Tibial nerve (tissue), 4 donors: Measurements from ENCODE around the gene NKD1.

Experiments used
- CTCF ChIP-seq, 5 experiments: fragments of 200-600 bp in 3 of 5; fragments of 450-650 bp in 2 of 5; sonication (generic) in 3 of 5; IDR thresholded peaks; one replicate each; pipeline ENCODE4 v1.5.1; 2016 to 2019; ENCODE audit warnings: antibody characterized with exemption in 5 of 5, mild to moderate bottlenecking in 3 of 5, moderate library complexity in 2 of 5
- EP300 ChIP-seq, 2 donors: sonication (generic); formaldehyde crosslinking; IDR thresholded peaks; one replicate each; pipeline ENCODE4 v1.6.1; 2017; ENCODE audit warnings: antibody characterized with exemption in 2 of 2, mild to moderate bottlenecking in 1 of 2
- POLR2A ChIP-seq, 2 donors: fragments of 450-650 bp; IDR thresholded peaks; one replicate each; pipeline ENCODE4 v1.6.1; 2017; ENCODE audit warnings: antibody characterized with exemption in 2 of 2, mild to moderate bottlenecking in 2 of 2, moderate library complexity in 2 of 2

GRCh38 chr16:50622029-50622428, 73.8 kb downstream of the NKD1 start:
- TF ChIP-seq CTCF (IDR thresholded peaks at IDR 0.05) (no peak), EP300 (IDR thresholded peaks at IDR 0.05) (no peak), POLR2A (IDR thresholded peaks at IDR 0.05) (no peak)
